Measurements from ENCODE around the gene TUBGCP6. TPM values are rescaled to one million over a fixed set of nuclear protein-coding genes. Genes with fewer than 3 reads are reported as not detected.

The TUBGCP6 gene
- total and polyA plus RNA-seq, 10 of the 15 experiments (the other 5 are each of a cell fraction or from before 2014, with no cell fraction given) = 0.74 to 41.4 (median 19.4) TPM

DNA sequence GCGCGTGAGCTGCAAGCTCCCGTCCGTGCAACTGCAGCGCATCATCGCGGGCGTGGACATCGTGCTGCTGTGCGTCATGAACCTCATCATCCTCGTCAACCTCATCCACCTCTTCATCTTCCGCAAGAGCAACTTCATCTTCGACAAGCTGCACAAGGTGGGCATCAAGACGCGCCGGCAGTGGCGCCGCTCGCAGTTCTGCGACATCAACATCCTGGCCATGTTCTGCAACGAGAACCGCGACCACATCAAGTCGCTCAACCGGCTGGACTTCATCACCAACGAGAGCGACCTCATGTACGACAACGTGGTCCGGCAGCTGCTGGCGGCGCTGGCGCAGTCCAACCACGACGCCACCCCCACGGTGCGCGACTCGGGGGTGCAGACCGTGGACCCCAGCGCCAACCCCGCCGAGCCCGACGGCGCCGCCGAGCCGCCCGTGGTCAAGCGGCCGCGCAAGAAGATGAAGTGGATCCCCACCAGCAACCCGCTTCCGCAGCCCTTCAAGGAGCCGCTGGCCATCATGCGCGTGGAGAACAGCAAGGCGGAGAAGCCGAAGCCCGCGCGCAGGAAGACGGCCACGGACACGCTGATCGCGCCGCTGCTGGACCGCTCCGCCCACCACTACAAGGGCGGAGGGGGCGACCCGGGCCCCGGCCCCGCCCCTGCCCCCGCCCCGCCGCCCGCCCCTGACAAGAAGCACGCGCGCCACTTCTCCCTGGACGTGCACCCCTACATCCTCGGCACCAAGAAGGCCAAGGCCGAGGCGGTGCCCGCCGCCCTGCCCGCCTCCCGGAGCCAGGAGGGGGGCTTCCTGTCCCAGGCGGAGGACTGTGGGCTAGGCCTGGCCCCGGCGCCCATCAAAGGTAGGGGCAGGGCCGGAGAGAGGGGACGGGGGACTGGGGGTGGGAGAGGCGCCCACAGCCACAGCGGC lies 67.0 kb downstream of the TUBGCP6 start (continued):
- TF ChIP-seq, protein P1, sequence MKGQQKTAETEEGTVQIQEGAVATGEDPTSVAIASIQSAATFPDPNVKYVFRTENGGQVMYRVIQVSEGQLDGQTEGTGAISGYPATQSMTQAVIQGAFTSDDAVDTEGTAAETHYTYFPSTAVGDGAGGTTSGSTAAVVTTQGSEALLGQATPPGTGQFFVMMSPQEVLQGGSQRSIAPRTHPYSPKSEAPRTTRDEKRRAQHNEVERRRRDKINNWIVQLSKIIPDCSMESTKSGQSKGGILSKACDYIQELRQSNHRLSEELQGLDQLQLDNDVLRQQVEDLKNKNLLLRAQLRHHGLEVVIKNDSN (IDR thresholded peaks at IDR 0.05; ENCODE audit: borderline replicate concordance, extremely low read length, insufficient read depth, low read depth, low read length) = no peak
- TF ChIP-seq CREM (IDR thresholded peaks at IDR 0.05; ENCODE audit: low read depth) (no peak), BRCA1 (IDR thresholded peaks at IDR 0.05; ENCODE audit: low read depth, low read length) (no peak), HCFC1 (IDR thresholded peaks at IDR 0.05; ENCODE audit: low read length) (no peak)

DNA sequence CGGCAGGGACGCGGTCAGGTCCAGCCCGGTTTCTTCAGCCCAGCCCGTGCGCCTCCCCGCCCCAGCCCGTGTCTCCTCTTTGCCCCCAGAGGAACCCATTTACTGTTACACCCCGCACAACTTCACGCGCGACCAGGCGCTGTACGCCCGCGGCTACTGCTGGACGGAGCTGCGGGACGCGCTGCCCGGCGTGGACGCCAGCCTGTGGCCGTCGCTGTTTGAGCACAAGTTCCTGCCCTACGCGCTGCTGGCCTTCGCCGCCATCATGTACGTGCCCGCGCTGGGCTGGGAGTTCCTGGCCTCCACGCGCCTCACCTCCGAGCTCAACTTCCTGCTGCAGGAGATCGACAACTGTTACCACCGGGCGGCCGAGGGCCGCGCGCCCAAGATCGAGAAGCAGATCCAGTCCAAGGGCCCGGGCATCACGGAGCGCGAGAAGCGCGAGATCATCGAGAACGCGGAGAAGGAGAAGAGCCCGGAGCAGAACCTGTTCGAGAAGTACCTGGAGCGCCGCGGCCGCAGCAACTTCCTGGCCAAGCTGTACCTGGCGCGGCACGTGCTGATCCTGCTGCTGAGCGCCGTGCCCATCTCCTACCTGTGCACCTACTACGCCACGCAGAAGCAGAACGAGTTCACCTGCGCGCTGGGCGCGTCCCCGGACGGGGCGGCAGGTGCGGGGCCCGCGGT lies 67.8 kb downstream of the TUBGCP6 start:
- H2AFZ ChIP-seq (ENCODE audit: control insufficient read depth, low read depth, low read length) = no peak overlapping the region
- no TSS peak for BruUV-seq (replicated peaks)
- POLR2A ChIA-PET = no interaction called here
- TF ChIP-seq TAF1 (IDR thresholded peaks at IDR 0.05; ENCODE audit: borderline replicate concordance, low read depth, low read length) = no peak
- TF ChIP-seq, protein P2, sequence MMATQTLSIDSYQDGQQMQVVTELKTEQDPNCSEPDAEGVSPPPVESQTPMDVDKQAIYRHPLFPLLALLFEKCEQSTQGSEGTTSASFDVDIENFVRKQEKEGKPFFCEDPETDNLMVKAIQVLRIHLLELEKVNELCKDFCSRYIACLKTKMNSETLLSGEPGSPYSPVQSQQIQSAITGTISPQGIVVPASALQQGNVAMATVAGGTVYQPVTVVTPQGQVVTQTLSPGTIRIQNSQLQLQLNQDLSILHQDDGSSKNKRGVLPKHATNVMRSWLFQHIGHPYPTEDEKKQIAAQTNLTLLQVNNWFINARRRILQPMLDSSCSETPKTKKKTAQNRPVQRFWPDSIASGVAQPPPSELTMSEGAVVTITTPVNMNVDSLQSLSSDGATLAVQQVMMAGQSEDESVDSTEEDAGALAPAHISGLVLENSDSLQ (IDR thresholded peaks at IDR 0.05) = no peak
- TF ChIP-seq KAT2A (conservative IDR thresholded peaks at IDR 0.05; ENCODE audit: control insufficient read depth, low read depth, low read length) = no peak
- TF ChIP-seq RB1 (IDR thresholded peaks at IDR 0.05; ENCODE audit: borderline replicate concordance) = no peak
- TF ChIP-seq ESRRA (IDR thresholded peaks at IDR 0.05; ENCODE audit: low read length) = no peak
- no peak for TF ChIP-seq EED (IDR thresholded peaks at IDR 0.05; ENCODE audit: low read depth)
- in situ Hi-C loops (cut with MboI) = no loop called here
- no peak overlapping the region for H3K4me2 ChIP-seq (ENCODE audit: control insufficient read depth, insufficient read depth)
- DNase-seq (ENCODE audit: low read depth, low spot score) (no peak), FAIRE-seq (no peak), ATAC-seq (no peak)
- H3K27ac ChIP-seq (ENCODE audit: control insufficient read depth, insufficient read depth) = no peak overlapping the region
- SMC1A ChIA-PET (ENCODE audit: uncharacterized antibody, unreplicated experiment) = no interaction called here
- RAD21 ChIA-PET (ENCODE audit: unreplicated experiment) = no interaction called here
- CTCF ChIA-PET = no interaction called here
- WGBS (ENCODE audit: insufficient coverage, insufficient replicate concordance, low lambda C conversion rate, missing lambda C conversion rate) = 97% methylated on average over 67 of the region's 76 CpGs
- peaks cover 6% of the 10 kb centered on the region for H3K4me1 ChIP-seq (ENCODE audit: control insufficient read depth, insufficient read depth, low read length)
- no peak overlapping the region for H3K9ac ChIP-seq (ENCODE audit: control insufficient read depth, insufficient read depth, low read length)
- no peaks in the 10 kb centered on the region for H3K27me3 ChIP-seq (replicated peaks in 1 of 2; ENCODE audit: control insufficient read depth in 2 of 2, insufficient read depth in 2 of 2, low read length in 1 of 2)
- H3K9me3 ChIP-seq (replicated peaks; ENCODE audit: control insufficient read depth, insufficient read depth, low read length) = no peaks in the 10 kb centered on the region
- intact Hi-C loops (cut with micrococcal nuclease; ENCODE audit: unreplicated experiment) = no loop called here
- H3K79me2 ChIP-seq (ENCODE audit: control insufficient read depth, insufficient read depth, low read length) = no peaks in the 10 kb centered on the region
- no peaks in the 10 kb centered on the region for H3K36me3 ChIP-seq (ENCODE audit: control insufficient read depth in 2 of 2, insufficient read depth in 2 of 2, low read length in 1 of 2)
- no peaks in the 10 kb centered on the region for H4K20me1 ChIP-seq (ENCODE audit: control insufficient read depth, insufficient read depth)
- no peak overlapping the region for H3K4me3 ChIP-seq
